Naive thymus-derived CD8-positive, alpha-beta T cell (primary cell): ENCODE data around the gene BRINP2. TPM values are rescaled to one million over a fixed set of nuclear protein-coding genes. Genes with fewer than 3 reads are reported as not detected.

Experiments
- ATAC-seq, 2 donors: fragments of 150-1000 bp; cut with Tn5 transposase in 1 of 2; sonication (Bioruptor Pico), chemical (Tn5 transposase) in 1 of 2; 1 replicate in 1 of 2; 2 replicates in 1 of 2; pipeline ENCODE4 v1.10.0; 2021; ENCODE audit warnings: mild to moderate bottlenecking in 2 of 2, moderate library complexity in 2 of 2
- POLR2A ChIA-PET: fragments of 350-600 bp; sonication (Branson Sonifier 250); formaldehyde crosslinking; loops from one replicate; lab custom pipeline; 2021; ENCODE audit warnings: antibody characterized with exemption; lab: Charles Lee
- DNase-seq, 10 donors: peaks; one replicate each; pipeline versions ENCODE4 v3.0.0 to v3.0.0-alpha.2; 2020 to 2022
- H3K27ac Mint-ChIP-seq, 10 donors: one replicate each; pipeline ENCODE4 v1.8.0; 2020 to 2022; ENCODE audit warnings: mild to moderate bottlenecking in 10 of 10, mixed read lengths in 10 of 10, moderate library complexity in 4 of 10, inconsistent platforms in 1 of 10
- H3K27me3 Mint-ChIP-seq, 5 donors: one replicate each; pipeline ENCODE4 v1.8.0; 2021 to 2022; ENCODE audit warnings: mixed read lengths in 5 of 5
- H3K36me3 Mint-ChIP-seq, 3 donors: one replicate each; pipeline ENCODE4 v1.8.0; 2020 to 2022; ENCODE audit warnings: mixed read lengths in 3 of 3, mild to moderate bottlenecking in 2 of 3, inconsistent platforms in 1 of 3
- H3K4me1 Mint-ChIP-seq, 4 donors: one replicate each; pipeline ENCODE4 v1.8.0; 2021 to 2022; ENCODE audit warnings: mixed read lengths in 4 of 4
- H3K4me3 Mint-ChIP-seq, 10 donors: one replicate each; pipeline ENCODE4 v1.8.0; 2020 to 2022; ENCODE audit warnings: mild to moderate bottlenecking in 10 of 10, mixed read lengths in 10 of 10, moderate library complexity in 6 of 10, inconsistent platforms in 1 of 10
- H3K9me3 Mint-ChIP-seq, 9 donors: one replicate each; pipeline ENCODE4 v1.8.0; 2020 to 2022; ENCODE audit warnings: mixed read lengths in 9 of 9, mild to moderate bottlenecking in 3 of 9, inconsistent platforms in 1 of 9, moderate library complexity in 1 of 9
- polyA plus RNA-seq, 3 donors: library from polyadenylated mRNA; unstranded; fragments of 300-500 nt; fragmentation: Illumina TruSeq; gene quantifications; one replicate each; pipeline ENCODE4 v1.2.3, GENCODE V29; 2021
- total RNA-seq, 8 experiments: library from RNA in 2 of 8; stranded (reverse) in 2 of 8; gene quantifications; one replicate each; pipeline ENCODE4 v1.2.3 and lab custom pipeline; 2021 to 2026

The BRINP2 gene
- total and polyA plus RNA-seq, 5 experiments from 2014 or later = not detected

- Mint-ChIP-seq H3K9me3 (peaks cover 0 to 13% (median 2%) of the 10 kb centered on the region in 9 donors), H3K27me3 (peaks cover 0 to 10% (median 0%) of the 10 kb centered on the region in 5 donors), H3K4me3 (no peak overlapping the region), H3K4me1 (peaks cover 0 to 12% (median 0%) of the 10 kb centered on the region in 4 donors), H3K27ac (no peak overlapping the region), H3K36me3 (no peaks in the 10 kb centered on the region)
- DNase-seq (no peak), ATAC-seq (no peak)
- POLR2A ChIA-PET = no interaction called here
These were observed 32.4 kb upstream of the BRINP2 start for GRCh38 chr1:177138347-177138746.

- POLR2A ChIA-PET = no interaction called here
- Mint-ChIP-seq H3K4me1 (peaks cover 0 to 8% (median 0%) of the 10 kb centered on the region in 4 donors), H3K27ac (no peak overlapping the region), H3K27me3 (peaks cover 0 to 10% (median 0%) of the 10 kb centered on the region in 5 donors), H3K9me3 (peaks cover 0 to 13% (median 1%) of the 10 kb centered on the region in 9 donors), H3K4me3 (no peak overlapping the region), H3K36me3 (no peaks in the 10 kb centered on the region)
- DNase-seq (no peak), ATAC-seq (no peak)
These were observed 28.7 kb upstream of the BRINP2 start for GRCh38 chr1:177142010-177142409.

DNA sequence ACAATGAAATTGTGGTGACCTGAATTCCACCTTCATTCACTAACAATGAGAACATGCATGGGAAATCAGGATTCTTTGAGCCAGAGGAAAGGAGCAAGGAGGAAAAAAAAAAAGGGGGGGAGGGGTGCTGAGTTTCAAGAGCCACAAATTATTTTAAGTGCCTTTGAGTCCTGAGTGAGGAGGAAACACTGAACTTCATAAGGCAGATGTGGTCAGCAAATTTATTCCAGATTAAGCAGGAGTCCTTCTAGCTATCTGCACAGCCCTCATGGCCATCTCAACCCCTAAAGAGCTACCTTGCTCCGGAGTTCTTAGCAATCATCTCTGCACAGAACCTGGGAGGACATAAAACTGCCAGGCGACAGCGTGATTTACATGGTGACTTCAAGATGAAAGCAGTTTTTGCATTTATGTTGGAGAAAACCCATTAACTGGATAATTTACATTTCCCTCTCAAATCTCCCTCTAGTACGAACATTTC, 27.9 kb upstream of the BRINP2 start:
- Mint-ChIP-seq H3K36me3 (no peaks in the 10 kb centered on the region), H3K4me1 (peaks cover 0 to 8% (median 0%) of the 10 kb centered on the region in 4 donors), H3K9me3 (peaks cover 0 to 11% (median 2%) of the 10 kb centered on the region in 9 donors), H3K27me3 (peaks cover 0 to 9% (median 0%) of the 10 kb centered on the region in 5 donors), H3K4me3 (no peak overlapping the region), H3K27ac (no peak overlapping the region)
- ATAC-seq (no peak), DNase-seq (no peak)
- POLR2A ChIA-PET = no interaction called here

- Mint-ChIP-seq H3K4me3 (no peak overlapping the region), H3K27ac (no peak overlapping the region), H3K27me3 (peaks cover 0 to 9% (median 0%) of the 10 kb centered on the region in 5 donors), H3K9me3 (peaks cover 0 to 9% (median 0%) of the 10 kb centered on the region in 9 donors), H3K36me3 (no peaks in the 10 kb centered on the region), H3K4me1 (peaks cover 0 to 2% (median under 1%) of the 10 kb centered on the region in 4 donors)
- DNase-seq = no peak
- no peak for ATAC-seq
- POLR2A ChIA-PET = no interaction called here
These were observed 25.4 kb upstream of the BRINP2 start for GRCh38 chr1:177145106-177146070.

GRCh38 chr1:177146499-177146898, 24.3 kb upstream of the BRINP2 start:
- H3K27me3 Mint-ChIP-seq = peaks cover 0 to 10% (median 0%) of the 10 kb centered on the region in 5 donors
- H3K36me3 Mint-ChIP-seq = no peaks in the 10 kb centered on the region
- H3K4me1 Mint-ChIP-seq = peaks cover 0 to 1% (median 0%) of the 10 kb centered on the region in 4 donors
- no peak overlapping the region for H3K27ac Mint-ChIP-seq
- peaks cover 0 to 14% (median 0%) of the 10 kb centered on the region in 9 donors for H3K9me3 Mint-ChIP-seq
- no peak overlapping the region for H3K4me3 Mint-ChIP-seq
- POLR2A ChIA-PET = no interaction called here
- ATAC-seq (no peak), DNase-seq (no peak)

GRCh38 chr1:177162243-177162642, 8.5 kb upstream of the BRINP2 start:
- POLR2A ChIA-PET = no interaction called here
- peaks cover 0 to 14% (median 2%) of the 10 kb centered on the region in 9 donors for H3K9me3 Mint-ChIP-seq
- no peak for ATAC-seq
- H3K27ac Mint-ChIP-seq = no peak overlapping the region
- H3K36me3 Mint-ChIP-seq = peaks cover 0 to 11% (median 0%) of the 10 kb centered on the region in 3 donors
- no peak for DNase-seq
- H3K4me3 Mint-ChIP-seq = no peak overlapping the region
- H3K27me3 Mint-ChIP-seq = peaks cover 23 to 35% (median 30%) of the 10 kb centered on the region in 5 donors
- H3K4me1 Mint-ChIP-seq = peaks cover 2 to 8% (median 5%) of the 10 kb centered on the region in 4 donors

- peaks cover 2 to 8% (median 5%) of the 10 kb centered on the region in 4 donors for H3K4me1 Mint-ChIP-seq
- peaks cover 0 to 11% (median 0%) of the 10 kb centered on the region in 3 donors for H3K36me3 Mint-ChIP-seq
- H3K4me3 Mint-ChIP-seq = peak overlapping the region in 1 of 10 donors; percentile 0
- peaks cover 0 to 14% (median 2%) of the 10 kb centered on the region in 9 donors for H3K9me3 Mint-ChIP-seq
- ATAC-seq = no peak
- POLR2A ChIA-PET = no interaction called here
- DNase-seq = no peak
- no peak overlapping the region for H3K27ac Mint-ChIP-seq
- H3K27me3 Mint-ChIP-seq = peaks cover 23 to 35% (median 30%) of the 10 kb centered on the region in 5 donors
These were observed 6.8 kb upstream of the BRINP2 start for GRCh38 chr1:177163844-177164379.

GRCh38 chr1:177164380-177165068, 6.2 kb upstream of the BRINP2 start, which contains the start of gene ASTN1:
Gene ASTN1 (minus strand): TSS chr1:177164712. CDS start chr1:177164676, 36 bp downstream.
- POLR2A ChIA-PET = no interaction called here
- Mint-ChIP-seq H3K27me3 (peaks cover 23 to 35% (median 30%) of the 10 kb centered on the region in 5 donors), H3K4me3 (peak within 1 kb of the TSS in 1 of 10 donors; percentile 0), H3K36me3 (peaks cover 0 to 11% (median 0%) of the 10 kb centered on the region in 3 donors), H3K9me3 (peaks cover 0 to 14% (median 2%) of the 10 kb centered on the region in 9 donors), H3K4me1 (peaks cover 2 to 8% (median 5%) of the 10 kb centered on the region in 4 donors), H3K27ac (no peak within 1 kb of the TSS)
- no peak for ATAC-seq
- no peak for DNase-seq

GRCh38 chr1:177165069-177165439, 5.7 kb upstream of the BRINP2 start:
- peaks cover 0 to 11% (median 0%) of the 10 kb centered on the region in 3 donors for H3K36me3 Mint-ChIP-seq
- POLR2A ChIA-PET = no interaction called here

GRCh38 chr1:177171536-177172123, 872 bp downstream of the BRINP2 start:
- POLR2A ChIA-PET = no interaction called here
- Mint-ChIP-seq H3K4me3 (no peak overlapping the region), H3K27ac (no peak overlapping the region), H3K4me1 (peaks cover 0 to 4% (median 1%) of the 10 kb centered on the region in 4 donors), H3K27me3 (peaks cover 7 to 30% (median 19%) of the 10 kb centered on the region in 5 donors), H3K36me3 (peaks cover 0 to 2% (median 0%) of the 10 kb centered on the region in 3 donors), H3K9me3 (peaks cover 0 to 15% (median 0%) of the 10 kb centered on the region in 9 donors)
- ATAC-seq = no peak
- no peak for DNase-seq

More at GRCh38 chr1:177165069-177165439, 5.7 kb upstream of the BRINP2 start:
- DNase-seq (no peak), ATAC-seq (no peak)
- Mint-ChIP-seq H3K9me3 (peaks cover 0 to 14% (median 2%) of the 10 kb centered on the region in 9 donors), H3K27me3 (peaks cover 23 to 35% (median 30%) of the 10 kb centered on the region in 5 donors), H3K4me3 (no peak overlapping the region), H3K27ac (no peak overlapping the region), H3K4me1 (peaks cover 2 to 8% (median 5%) of the 10 kb centered on the region in 4 donors)

DNA sequence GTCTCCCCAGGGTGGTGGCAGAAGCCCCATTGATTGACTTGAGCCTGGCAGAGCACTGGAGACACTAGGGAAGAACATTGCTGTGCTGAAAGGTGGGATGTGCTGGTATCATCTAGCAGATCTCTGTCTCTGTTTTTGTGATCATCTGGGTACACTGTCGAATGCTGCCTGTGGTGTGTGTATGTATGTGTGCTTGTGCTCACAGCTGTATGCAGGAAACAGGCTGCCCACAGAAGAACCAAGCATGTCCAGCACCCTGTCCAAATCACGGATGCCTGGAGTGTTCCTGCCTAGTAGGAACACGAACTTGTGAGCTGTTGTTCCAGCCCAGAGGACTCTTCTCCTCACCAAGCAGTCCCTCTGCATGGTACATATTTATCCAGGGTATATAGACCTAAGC, 1.5 kb downstream of the BRINP2 start:
- POLR2A ChIA-PET = no interaction called here
- Mint-ChIP-seq H3K4me1 (peaks cover 0 to 4% (median 1%) of the 10 kb centered on the region in 4 donors), H3K9me3 (peaks cover 0 to 15% (median 0%) of the 10 kb centered on the region in 9 donors), H3K27me3 (peaks cover 7 to 30% (median 19%) of the 10 kb centered on the region in 5 donors), H3K27ac (no peak overlapping the region), H3K4me3 (no peak overlapping the region), H3K36me3 (peaks cover 0 to 2% (median 0%) of the 10 kb centered on the region in 3 donors)
- ATAC-seq (no peak), DNase-seq (no peak)

DNA sequence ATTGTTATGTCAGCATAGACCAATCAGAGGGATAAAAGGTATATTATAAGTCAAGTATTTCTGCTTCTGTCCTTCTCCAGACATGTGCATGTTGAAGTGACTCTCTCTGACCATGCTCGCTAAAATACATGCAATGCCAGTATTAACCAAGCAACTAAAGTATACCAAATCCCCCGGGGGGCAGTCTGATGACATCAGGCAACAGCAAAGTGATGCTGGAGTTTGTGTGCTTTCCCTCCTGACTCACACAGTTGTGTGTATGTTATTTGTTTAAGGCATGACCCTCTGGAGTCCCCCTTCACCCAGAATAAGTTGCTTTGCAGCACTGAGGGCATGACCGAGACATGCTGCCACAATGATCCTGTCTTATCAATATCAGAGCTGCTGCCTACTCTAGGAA, 2.1 kb downstream of the BRINP2 start:
- POLR2A ChIA-PET = no interaction called here
- Mint-ChIP-seq H3K27ac (no peak overlapping the region), H3K36me3 (peaks cover 0 to 2% (median 0%) of the 10 kb centered on the region in 3 donors), H3K9me3 (peaks cover 0 to 15% (median 1%) of the 10 kb centered on the region in 9 donors), H3K4me1 (peaks cover 0 to 4% (median 1%) of the 10 kb centered on the region in 4 donors), H3K4me3 (no peak overlapping the region), H3K27me3 (peaks cover 7 to 31% (median 19%) of the 10 kb centered on the region in 5 donors)
- no peak for DNase-seq
- no peak for ATAC-seq
